Kidney (tissue), 14 donors: ENCODE data around the gene DIS3L2. TPM values are rescaled to one million over a fixed set of nuclear protein-coding genes. Genes with fewer than 3 reads are reported as not detected.

ENCODE experiments used
- DNase-seq, 5 donors: peaks; one replicate each; pipeline ENCODE4 v3.0.0-alpha.2; 2013 to 2020
- FAIRE-seq: peaks from 2 replicates; lab custom pipeline; 2012; peaks lifted over from hg19 to GRCh38; lab: Jason Lieb, UNC
- H3K27ac ChIP-seq, 2 donors: one replicate each; pipeline ENCODE4 v1.7.0; 2013; ENCODE audit warnings: low read depth in 2 of 2, low read length in 2 of 2, inconsistent platforms in 1 of 2
- H3K27me3 ChIP-seq: one replicate; pipeline ENCODE4 v1.7.1; 2013; ENCODE audit warnings: low read length, inconsistent platforms; ENCODE audit not compliant: control insufficient read depth, insufficient read depth
- H3K36me3 ChIP-seq, 3 donors: one replicate each; pipeline versions ENCODE4 v1.7.0 to v1.7.1; 2013; ENCODE audit warnings: low read length in 3 of 3, control low read depth in 1 of 3, inconsistent platforms in 1 of 3; ENCODE audit not compliant: insufficient read depth in 3 of 3, control insufficient read depth in 2 of 3
- H3K4me1 ChIP-seq, 3 donors: one replicate each; pipeline versions ENCODE4 v1.7.0 to v1.7.1; 2013; ENCODE audit warnings: low read length in 3 of 3, inconsistent platforms in 1 of 3, low read depth in 1 of 3; ENCODE audit not compliant: control insufficient read depth in 2 of 3, insufficient read depth in 2 of 3
- H3K4me3 ChIP-seq, 3 donors: one replicate each; pipeline versions ENCODE4 v1.7.0 to v1.8.1; 2013; ENCODE audit warnings: low read length in 3 of 3, control low read depth in 1 of 3, inconsistent platforms in 1 of 3
- H3K9ac ChIP-seq, 3 donors: one replicate each; pipeline versions ENCODE4 v1.7.0 to v1.7.1; 2013; ENCODE audit warnings: low read length in 3 of 3, control low read depth in 1 of 3, inconsistent platforms in 1 of 3
- H3K9me3 ChIP-seq, 3 donors: one replicate each; pipeline versions ENCODE4 v1.7.0 to v1.7.1; 2013; ENCODE audit warnings: low read length in 3 of 3, control low read depth in 1 of 3, inconsistent platforms in 1 of 3; ENCODE audit not compliant: control insufficient read depth in 2 of 3, insufficient read depth in 1 of 3
- intact Hi-C: fragments of 100-400 bp; cut with DNase I; formaldehyde crosslinking; loops from one replicate; pipeline ENCODE4 v1.11.1; 2022
- polyA plus RNA-seq: library from polyadenylated mRNA; stranded (reverse); fragments of 350-450 nt; fragmentation: Illumina TruSeq; extraction: RNeasy Lipid Tissue Mini Kit (QIAGEN cat#74804); gene quantifications from one replicate; pipeline ENCODE4 v1.2.3, GENCODE V29; 2014; ENCODE audit warnings: low read depth, low replicate concordance; ENCODE audit not compliant: insufficient read depth
- total RNA-seq: library from RNA; stranded (reverse); fragmentation: NEBNext Ultra II Directional; extraction: Animal tissue kit (Norgen Biotek cat#: 25700); gene quantifications from one replicate; pipeline ENCODE4 v1.2.1, GENCODE V29; 2021
- TF ChIP-seq, protein P1 (sequence below): IDR thresholded peaks from 3 replicates; pipeline ENCODE4 v1.5.1; 2012; ENCODE audit warnings: mild to moderate bottlenecking, moderate library complexity, borderline replicate concordance; ENCODE audit not compliant: insufficient read depth; ENCODE audit errors: extremely low read depth
- donor health status: control.
- donor health status: control.
- donor health status: control.
- donor health status: control.
- donor health status: control.
- donor health status: DM: yes; HTN: yes; CAD: no.
- donor health status: Normal renal cell carcinoma (clear cell type).

The DIS3L2 gene
- total and polyA plus RNA-seq, 2 donors from 2014 or later: 12.3 to 47.7 TPM

DNA sequence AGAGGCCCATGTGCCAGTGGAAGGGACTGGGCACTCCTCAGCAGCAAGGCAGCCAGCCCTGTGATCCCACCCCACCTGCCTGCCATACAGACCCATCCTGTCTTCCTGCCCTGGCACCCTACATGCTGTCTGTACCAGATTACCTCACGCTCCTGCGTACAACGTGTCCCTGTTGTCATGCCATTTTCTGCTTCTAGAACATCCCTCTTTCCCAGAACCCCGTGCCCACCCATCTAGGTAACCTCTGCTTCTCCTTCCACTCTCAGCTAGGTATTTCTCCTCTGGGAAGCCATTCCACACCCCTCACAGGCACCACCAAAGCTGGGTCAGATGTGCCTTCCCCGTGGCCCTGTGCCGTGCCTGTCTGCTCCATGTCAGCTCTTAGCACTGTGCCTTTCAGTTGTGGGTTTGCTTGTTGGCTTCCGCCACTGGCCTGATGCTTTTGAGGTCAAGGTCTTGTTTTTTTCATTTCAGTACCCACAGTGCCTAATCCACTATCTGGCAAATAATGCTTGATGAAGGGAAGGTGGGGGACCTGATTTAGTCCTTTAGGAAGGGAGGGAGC lies 345.3 kb downstream of the DIS3L2 start:
- Histone ChIP-seq H3K9ac (no peak overlapping the region), H3K9me3 (peaks cover 0 to 6% (median 0%) of the 10 kb centered on the region in 3 donors), H3K36me3 (no peaks in the 10 kb centered on the region), H3K27ac (no peak overlapping the region), H3K4me3 (no peak overlapping the region), H3K4me1 (no peaks in the 10 kb centered on the region), H3K27me3 (no peaks in the 10 kb centered on the region)
- DNase-seq (no peak), FAIRE-seq (no peak)
- TF ChIP-seq, protein P1, sequence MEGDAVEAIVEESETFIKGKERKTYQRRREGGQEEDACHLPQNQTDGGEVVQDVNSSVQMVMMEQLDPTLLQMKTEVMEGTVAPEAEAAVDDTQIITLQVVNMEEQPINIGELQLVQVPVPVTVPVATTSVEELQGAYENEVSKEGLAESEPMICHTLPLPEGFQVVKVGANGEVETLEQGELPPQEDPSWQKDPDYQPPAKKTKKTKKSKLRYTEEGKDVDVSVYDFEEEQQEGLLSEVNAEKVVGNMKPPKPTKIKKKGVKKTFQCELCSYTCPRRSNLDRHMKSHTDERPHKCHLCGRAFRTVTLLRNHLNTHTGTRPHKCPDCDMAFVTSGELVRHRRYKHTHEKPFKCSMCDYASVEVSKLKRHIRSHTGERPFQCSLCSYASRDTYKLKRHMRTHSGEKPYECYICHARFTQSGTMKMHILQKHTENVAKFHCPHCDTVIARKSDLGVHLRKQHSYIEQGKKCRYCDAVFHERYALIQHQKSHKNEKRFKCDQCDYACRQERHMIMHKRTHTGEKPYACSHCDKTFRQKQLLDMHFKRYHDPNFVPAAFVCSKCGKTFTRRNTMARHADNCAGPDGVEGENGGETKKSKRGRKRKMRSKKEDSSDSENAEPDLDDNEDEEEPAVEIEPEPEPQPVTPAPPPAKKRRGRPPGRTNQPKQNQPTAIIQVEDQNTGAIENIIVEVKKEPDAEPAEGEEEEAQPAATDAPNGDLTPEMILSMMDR: no peak
- intact Hi-C loops: no loop called here

DNA sequence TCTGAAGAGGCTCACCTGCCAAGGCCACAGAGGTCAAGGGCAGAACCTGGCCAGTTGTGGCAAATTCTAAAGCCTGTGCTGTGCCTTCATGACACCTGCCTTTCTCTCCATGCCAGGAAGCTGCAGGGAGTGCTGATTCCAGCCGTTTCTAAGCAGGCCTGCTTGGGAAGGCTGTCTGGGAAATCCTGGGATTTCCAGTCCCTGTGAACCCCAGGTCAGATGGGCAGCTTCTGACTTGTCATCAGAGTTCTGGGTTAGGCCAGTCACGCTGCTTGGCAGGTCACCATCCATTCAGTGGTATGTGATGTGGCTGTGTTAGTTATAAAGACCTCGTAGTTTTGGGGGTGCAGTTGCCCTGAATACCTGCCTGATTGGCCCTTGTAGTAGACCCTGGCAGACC lies 346.3 kb downstream of the DIS3L2 start:
- Histone ChIP-seq H3K27ac (no peak overlapping the region), H3K9me3 (peaks cover 0 to 6% (median 0%) of the 10 kb centered on the region in 3 donors)
- FAIRE-seq: no peak

DNA sequence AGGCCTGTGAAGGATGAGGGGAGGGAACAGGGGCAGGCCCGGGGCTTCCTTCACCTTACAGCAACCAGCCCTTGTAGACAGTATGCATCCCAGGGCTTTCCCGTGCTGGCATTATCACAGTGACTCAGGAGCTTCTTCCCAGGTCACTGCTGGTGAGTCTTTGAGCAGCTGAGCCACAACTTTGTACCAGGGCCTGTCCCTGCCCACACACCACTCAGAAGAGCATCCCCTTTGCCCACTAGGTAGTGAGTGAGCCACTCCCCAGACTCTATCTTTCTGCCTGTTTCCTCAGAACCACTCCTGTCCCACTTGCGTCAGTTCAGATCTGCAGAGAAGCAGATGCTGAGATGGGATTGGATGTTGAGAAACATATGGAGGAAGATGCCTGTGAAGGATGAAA lies 347.5 kb downstream of the DIS3L2 start:
- Histone ChIP-seq H3K4me1 (no peaks in the 10 kb centered on the region), H3K9me3 (peaks cover 0 to 5% (median 0%) of the 10 kb centered on the region in 3 donors), H3K4me3 (no peak overlapping the region), H3K27ac (no peak overlapping the region), H3K27me3 (no peaks in the 10 kb centered on the region), H3K9ac (no peak overlapping the region), H3K36me3 (no peaks in the 10 kb centered on the region)
- intact Hi-C loops: no loop called here
- DNase-seq: no peak
- TF ChIP-seq, protein P1: no peak
- no peak for FAIRE-seq

More for the DNA sequence above, 346.3 kb downstream of the DIS3L2 start:
- intact Hi-C loops: no loop called here
- H3K27me3 ChIP-seq: no peaks in the 10 kb centered on the region
- no peak for DNase-seq
- TF ChIP-seq, protein P1: no peak
- H3K4me1 ChIP-seq: no peaks in the 10 kb centered on the region
- no peak overlapping the region for H3K4me3 ChIP-seq
- H3K36me3 ChIP-seq: no peaks in the 10 kb centered on the region
- no peak overlapping the region for H3K9ac ChIP-seq

DNA sequence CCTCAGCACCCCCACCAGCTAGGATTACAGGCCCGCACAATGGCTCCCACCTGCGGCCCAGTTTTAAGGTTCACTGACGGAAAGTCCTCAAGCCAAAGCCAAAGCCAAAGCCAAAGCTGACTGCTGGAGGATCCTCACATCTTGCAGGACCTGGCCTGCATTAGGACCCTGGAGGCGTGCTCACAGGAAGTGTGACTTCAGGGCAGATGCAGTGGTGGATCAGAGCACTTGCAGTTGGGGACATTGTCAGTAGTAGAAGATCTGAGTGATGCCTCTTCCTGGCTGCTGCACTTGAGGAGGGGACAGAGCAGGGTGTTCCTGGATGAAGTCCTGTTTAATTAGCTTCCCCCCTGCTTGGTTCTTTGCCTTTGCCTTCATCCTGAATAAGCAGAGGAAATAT lies 348.1 kb downstream of the DIS3L2 start:
- no peaks in the 10 kb centered on the region for H3K4me1 ChIP-seq
- TF ChIP-seq, protein P1: no peak
- H3K27me3 ChIP-seq: no peaks in the 10 kb centered on the region
- FAIRE-seq (no peak), DNase-seq (no peak)
- H3K4me3 ChIP-seq: no peak overlapping the region
- no peaks in the 10 kb centered on the region for H3K36me3 ChIP-seq
- H3K27ac ChIP-seq: no peak overlapping the region
- no peak overlapping the region for H3K9ac ChIP-seq
- intact Hi-C loops: no loop called here
- H3K9me3 ChIP-seq: no peaks in the 10 kb centered on the region
